ENCODE results near the gene RPS15. TPM values are rescaled to one million over a fixed set of nuclear protein-coding genes. Genes with fewer than 3 reads are reported as not detected.

Gene RPS15
- 1,536 and 1,542 TPM in 2 replicates for total RNA-seq

- peak; percentile 99 for DNase-seq
- no peaks in the 10 kb centered on the region for H3K9me3 Mint-ChIP-seq
- no peaks in the 10 kb centered on the region for H3K27me3 Mint-ChIP-seq
- H3K36me3 Mint-ChIP-seq (ENCODE audit: low read depth), result peaks cover 47% of the 10 kb centered on the region
- peaks cover 18% of the 10 kb centered on the region for H3K4me1 Mint-ChIP-seq
- peak within 1 kb of the TSS; percentile 100 for H3K27ac Mint-ChIP-seq
- intact Hi-C loops (cut with micrococcal nuclease), result loop anchor here (1.0 to 5.0 kb wide), 2 partner anchors 31 to 39 kb away; partner anchors contain the start of genes C19orf25 and DAZAP1
- peak within 1 kb of the TSS; percentile 93 for H3K4me3 Mint-ChIP-seq
Observed at GRCh38 chr19:1438035-1438932, at the start of gene RPS15. RPS15 (plus strand) TSS chr19:1438396; CDS start chr19:1438426, 30 bp downstream.

DNA sequence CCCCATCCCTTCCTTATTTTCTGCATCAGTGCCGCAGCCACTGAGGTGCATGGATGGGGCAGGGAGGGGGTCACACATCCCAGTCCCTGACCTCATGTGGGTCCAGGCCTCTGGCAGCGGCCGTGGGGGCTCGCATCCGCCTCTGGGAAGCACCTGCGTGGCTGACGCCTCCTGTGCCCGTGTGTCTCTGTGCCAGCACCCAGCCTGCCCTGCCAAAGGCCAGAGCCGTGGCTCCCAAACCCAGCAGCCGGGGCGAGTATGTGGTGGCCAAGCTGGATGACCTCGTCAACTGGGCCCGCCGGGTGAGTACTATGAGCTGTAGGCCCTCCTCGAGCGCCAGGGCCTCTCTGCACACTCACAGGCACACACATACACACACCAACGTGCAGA is 49.6 kb upstream of the RPS15 start:
- H3K9me3 Mint-ChIP-seq, result no peaks in the 10 kb centered on the region
- H3K36me3 Mint-ChIP-seq (ENCODE audit: low read depth), result peaks cover 29% of the 10 kb centered on the region
- peaks cover under 1% of the 10 kb centered on the region for H3K27me3 Mint-ChIP-seq
- intact Hi-C loops (cut with micrococcal nuclease), result no loop called here
- no peak overlapping the region for H3K4me3 Mint-ChIP-seq
- no peak for DNase-seq
- H3K4me1 Mint-ChIP-seq, result peaks cover 7% of the 10 kb centered on the region
- no peak overlapping the region for H3K27ac Mint-ChIP-seq

- H3K4me3 Mint-ChIP-seq, result no peak overlapping the region
- no peak overlapping the region for H3K27ac Mint-ChIP-seq
- peaks cover 7% of the 10 kb centered on the region for H3K4me1 Mint-ChIP-seq
- H3K9me3 Mint-ChIP-seq, result no peaks in the 10 kb centered on the region
- no peaks in the 10 kb centered on the region for H3K27me3 Mint-ChIP-seq
- no peak for DNase-seq
- peaks cover 29% of the 10 kb centered on the region for H3K36me3 Mint-ChIP-seq (ENCODE audit: low read depth)
- intact Hi-C loops (cut with micrococcal nuclease), result no loop called here
Observed at GRCh38 chr19:1389033-1389940, 48.9 kb upstream of the RPS15 start.

DNA sequence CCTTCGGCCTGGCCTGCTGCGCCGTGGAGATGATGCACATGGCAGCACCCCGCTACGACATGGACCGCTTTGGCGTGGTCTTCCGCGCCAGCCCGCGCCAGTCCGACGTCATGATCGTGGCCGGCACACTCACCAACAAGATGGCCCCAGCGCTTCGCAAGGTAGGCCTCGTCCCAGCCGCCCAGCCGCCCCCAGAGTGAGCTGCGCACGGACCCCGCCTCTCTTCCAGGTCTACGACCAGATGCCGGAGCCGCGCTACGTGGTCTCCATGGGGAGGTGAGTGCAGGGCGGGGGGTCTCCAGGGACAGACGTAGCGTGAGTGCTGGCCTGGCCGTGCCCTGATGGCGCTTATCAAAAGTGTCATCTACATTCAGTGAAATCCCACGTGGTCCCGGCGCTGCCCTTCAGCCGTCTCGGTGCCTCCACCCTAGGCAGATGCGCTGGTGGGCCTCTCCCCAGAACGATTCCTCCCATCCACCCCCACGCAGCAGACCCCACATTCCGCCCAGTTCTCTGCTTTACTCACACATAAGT is 47.2 kb upstream of the RPS15 start:
- DNase-seq, result no peak
- intact Hi-C loops (cut with micrococcal nuclease), result no loop called here
- H3K27me3 Mint-ChIP-seq, result no peaks in the 10 kb centered on the region
- H3K27ac Mint-ChIP-seq, result no peak overlapping the region
- H3K9me3 Mint-ChIP-seq, result no peaks in the 10 kb centered on the region
- no peak overlapping the region for H3K4me3 Mint-ChIP-seq
- H3K4me1 Mint-ChIP-seq, result peaks cover 2% of the 10 kb centered on the region
- peaks cover 29% of the 10 kb centered on the region for H3K36me3 Mint-ChIP-seq (ENCODE audit: low read depth)

DNA sequence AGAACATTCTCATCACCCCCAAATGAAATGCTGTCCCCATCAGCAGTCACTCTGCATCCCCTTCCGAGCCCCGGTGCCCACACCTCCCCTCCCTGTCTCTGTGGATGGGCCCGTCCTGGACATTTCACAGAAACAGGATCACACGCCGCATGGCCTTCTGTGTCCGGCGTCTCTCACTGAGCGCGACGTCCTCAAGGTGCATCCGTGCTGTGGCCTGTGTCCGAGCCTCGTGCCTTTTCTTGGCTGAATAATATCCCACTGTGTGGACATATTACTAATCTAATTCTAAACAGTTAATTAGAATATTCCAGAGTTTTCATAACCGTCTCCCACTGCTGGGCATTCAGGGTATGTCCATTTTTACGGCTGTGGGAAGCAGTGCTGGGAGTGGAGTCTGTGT is 45.8 kb upstream of the RPS15 start:
- Mint-ChIP-seq H3K36me3 (ENCODE audit: low read depth) (peaks cover 28% of the 10 kb centered on the region), H3K4me1 (peaks cover 3% of the 10 kb centered on the region), H3K27me3 (no peaks in the 10 kb centered on the region), H3K9me3 (no peaks in the 10 kb centered on the region), H3K27ac (no peak overlapping the region), H3K4me3 (no peak overlapping the region)
- no peak for DNase-seq
- intact Hi-C loops (cut with micrococcal nuclease), result no loop called here

DNA sequence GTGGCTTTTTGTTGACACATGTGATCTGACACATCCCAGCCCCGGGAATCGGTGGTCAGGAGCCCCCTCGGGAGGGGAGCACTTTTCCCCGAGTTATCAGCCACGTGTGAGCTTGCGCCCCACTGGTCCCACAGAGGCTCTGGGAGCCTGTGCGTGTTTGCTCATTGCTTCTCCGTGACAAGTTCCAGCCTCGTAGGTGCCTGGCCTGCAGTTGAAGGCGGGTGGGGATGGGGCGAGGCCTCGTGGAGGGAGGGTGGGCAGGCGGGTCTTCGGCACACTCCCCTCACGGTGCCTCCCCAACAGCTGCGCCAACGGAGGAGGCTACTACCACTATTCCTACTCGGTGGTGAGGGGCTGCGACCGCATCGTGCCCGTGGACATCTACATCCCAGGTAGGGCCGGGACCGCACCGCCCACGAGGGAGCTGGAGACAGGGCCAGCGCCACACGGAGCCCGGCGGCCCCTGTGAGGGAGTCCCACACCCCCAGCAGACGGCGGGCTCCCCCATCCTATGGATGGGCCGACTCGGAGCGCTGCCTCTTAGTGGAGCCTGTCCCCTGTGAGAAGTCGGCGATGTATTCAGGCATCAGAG is 45.2 kb upstream of the RPS15 start:
- Mint-ChIP-seq H3K4me1 (peaks cover 3% of the 10 kb centered on the region), H3K36me3 (ENCODE audit: low read depth) (peaks cover 28% of the 10 kb centered on the region), H3K4me3 (no peak overlapping the region), H3K27ac (no peak overlapping the region), H3K9me3 (no peaks in the 10 kb centered on the region), H3K27me3 (no peaks in the 10 kb centered on the region)
- intact Hi-C loops (cut with micrococcal nuclease), result no loop called here
- DNase-seq, result no peak

DNA sequence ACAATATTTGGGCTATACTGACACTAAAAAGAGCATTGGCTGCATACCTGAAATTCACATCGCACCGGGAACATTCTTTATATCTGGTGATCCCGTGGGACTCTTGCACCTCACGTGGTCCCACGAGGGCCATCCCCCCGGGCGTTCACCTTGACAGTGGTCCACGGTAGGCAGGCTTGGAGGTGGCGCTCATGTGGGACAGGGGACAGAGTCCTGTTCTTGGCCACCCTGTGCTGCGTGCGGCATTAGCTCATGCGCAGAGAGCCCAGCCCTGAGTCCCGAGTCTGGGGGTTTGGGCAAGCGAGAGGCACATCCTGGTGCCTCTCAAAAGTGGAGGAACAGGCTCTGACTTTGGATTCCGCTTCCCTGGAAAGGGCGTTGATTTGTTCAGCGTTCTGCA is 44.4 kb upstream of the RPS15 start:
- Mint-ChIP-seq H3K4me3 (no peak overlapping the region), H3K9me3 (no peaks in the 10 kb centered on the region), H3K27ac (no peak overlapping the region), H3K27me3 (no peaks in the 10 kb centered on the region), H3K36me3 (ENCODE audit: low read depth) (peaks cover 26% of the 10 kb centered on the region), H3K4me1 (peaks cover 5% of the 10 kb centered on the region)
- DNase-seq, result no peak
- intact Hi-C loops (cut with micrococcal nuclease), result no loop called here

DNA sequence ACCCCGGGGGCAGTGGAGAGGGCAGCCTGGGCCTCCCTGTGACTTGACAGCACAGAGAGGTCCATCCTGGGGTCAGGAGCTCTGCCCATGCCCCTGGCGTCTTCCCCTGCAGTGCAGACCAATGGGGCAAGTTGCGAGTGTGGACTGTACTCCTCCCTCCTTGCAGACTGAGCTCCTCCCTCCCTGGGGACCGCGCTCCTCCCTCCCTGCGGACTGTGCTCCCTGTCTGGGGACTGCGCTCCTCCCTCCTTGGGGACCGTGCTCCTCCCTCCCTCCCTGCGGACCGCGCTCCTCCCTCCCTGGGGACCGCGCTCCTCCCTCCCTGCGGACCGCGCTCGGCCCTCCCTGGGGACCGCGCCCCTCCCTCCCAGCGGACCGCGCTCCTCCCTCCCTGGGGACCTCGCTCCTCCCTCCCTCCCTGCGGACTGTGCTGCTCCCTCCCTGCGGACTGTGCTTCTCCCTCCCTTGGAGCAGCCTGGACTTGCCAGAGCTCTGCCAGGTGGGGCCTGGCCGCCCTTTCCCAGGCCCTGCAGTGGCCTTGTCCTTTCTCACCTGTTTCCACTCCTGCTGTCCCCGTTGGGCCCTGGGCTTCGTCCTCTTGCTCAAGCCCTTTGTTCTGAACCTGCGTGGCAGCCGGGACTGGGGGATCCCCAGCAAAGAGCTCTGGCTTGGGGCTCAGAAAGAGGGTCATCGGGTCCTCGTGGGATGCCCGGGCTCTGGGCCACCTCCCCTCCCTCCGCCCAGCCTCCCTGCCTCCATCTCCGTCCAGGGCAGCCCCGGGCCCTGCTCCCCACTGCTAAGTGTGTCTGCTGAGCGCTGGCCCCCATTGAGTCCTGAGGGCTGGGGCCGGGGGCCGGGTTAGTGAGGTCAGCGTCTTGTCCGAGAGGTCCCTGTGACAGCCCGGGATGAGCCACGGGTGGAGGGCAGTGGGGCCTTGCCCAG is 43.7 kb upstream of the RPS15 start:
- no peaks in the 10 kb centered on the region for H3K9me3 Mint-ChIP-seq
- H3K4me3 Mint-ChIP-seq, result no peak overlapping the region
- peaks cover 5% of the 10 kb centered on the region for H3K4me1 Mint-ChIP-seq
- no peak for DNase-seq
- peaks cover 19% of the 10 kb centered on the region for H3K36me3 Mint-ChIP-seq (ENCODE audit: low read depth)
- intact Hi-C loops (cut with micrococcal nuclease), result no loop called here
- no peak overlapping the region for H3K27ac Mint-ChIP-seq
- no peaks in the 10 kb centered on the region for H3K27me3 Mint-ChIP-seq

GRCh38 chr19:1395194-1396018 is 42.8 kb upstream of the RPS15 start:
- Mint-ChIP-seq H3K27me3 (no peaks in the 10 kb centered on the region), H3K27ac (no peak overlapping the region), H3K4me3 (no peak overlapping the region), H3K9me3 (no peaks in the 10 kb centered on the region), H3K4me1 (peaks cover 5% of the 10 kb centered on the region), H3K36me3 (ENCODE audit: low read depth) (peaks cover 12% of the 10 kb centered on the region)
- DNase-seq, result no peak
- intact Hi-C loops (cut with micrococcal nuclease), result no loop called here

DNA sequence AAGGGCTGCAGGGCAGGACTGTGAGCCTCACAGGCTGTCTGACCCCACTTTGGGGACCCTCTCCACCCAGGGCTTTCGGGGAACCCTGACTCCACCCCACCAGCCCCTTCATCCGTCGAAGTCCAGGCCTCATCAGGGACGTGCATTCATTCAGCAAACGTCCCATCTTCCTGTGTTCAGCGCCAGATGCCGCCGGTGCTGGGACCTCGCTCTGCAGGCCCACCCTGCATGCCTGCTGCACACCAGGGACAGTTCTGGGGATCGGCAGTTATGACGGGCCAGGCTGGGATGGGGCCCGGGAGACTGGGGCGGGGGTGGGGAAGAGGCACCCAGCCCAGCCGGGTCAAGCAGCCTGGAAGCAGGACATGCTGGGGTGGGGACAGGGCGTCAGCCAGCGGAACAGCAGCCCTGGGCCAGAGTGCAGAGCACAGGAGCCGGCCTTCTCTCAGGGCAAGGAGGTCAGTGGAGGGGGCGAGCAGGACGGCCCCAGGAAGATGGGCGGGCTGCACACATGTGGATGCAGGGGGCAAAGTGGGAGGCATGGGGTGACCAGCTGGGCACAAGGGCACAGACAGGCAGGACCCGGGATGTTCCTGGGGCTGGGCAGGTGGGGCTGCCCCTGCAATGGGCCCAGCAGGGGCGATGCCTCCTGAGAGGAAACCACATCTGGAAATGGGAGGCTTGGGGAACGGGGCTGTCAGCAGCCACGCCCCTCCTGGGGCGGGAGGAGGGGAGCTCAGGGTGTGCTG is 42.0 kb upstream of the RPS15 start:
- Mint-ChIP-seq H3K36me3 (ENCODE audit: low read depth) (peaks cover 8% of the 10 kb centered on the region), H3K27me3 (no peaks in the 10 kb centered on the region), H3K4me3 (no peak overlapping the region), H3K27ac (no peak overlapping the region), H3K9me3 (no peaks in the 10 kb centered on the region), H3K4me1 (peaks cover 5% of the 10 kb centered on the region)
- intact Hi-C loops (cut with micrococcal nuclease), result no loop called here
- no peak for DNase-seq

DNA sequence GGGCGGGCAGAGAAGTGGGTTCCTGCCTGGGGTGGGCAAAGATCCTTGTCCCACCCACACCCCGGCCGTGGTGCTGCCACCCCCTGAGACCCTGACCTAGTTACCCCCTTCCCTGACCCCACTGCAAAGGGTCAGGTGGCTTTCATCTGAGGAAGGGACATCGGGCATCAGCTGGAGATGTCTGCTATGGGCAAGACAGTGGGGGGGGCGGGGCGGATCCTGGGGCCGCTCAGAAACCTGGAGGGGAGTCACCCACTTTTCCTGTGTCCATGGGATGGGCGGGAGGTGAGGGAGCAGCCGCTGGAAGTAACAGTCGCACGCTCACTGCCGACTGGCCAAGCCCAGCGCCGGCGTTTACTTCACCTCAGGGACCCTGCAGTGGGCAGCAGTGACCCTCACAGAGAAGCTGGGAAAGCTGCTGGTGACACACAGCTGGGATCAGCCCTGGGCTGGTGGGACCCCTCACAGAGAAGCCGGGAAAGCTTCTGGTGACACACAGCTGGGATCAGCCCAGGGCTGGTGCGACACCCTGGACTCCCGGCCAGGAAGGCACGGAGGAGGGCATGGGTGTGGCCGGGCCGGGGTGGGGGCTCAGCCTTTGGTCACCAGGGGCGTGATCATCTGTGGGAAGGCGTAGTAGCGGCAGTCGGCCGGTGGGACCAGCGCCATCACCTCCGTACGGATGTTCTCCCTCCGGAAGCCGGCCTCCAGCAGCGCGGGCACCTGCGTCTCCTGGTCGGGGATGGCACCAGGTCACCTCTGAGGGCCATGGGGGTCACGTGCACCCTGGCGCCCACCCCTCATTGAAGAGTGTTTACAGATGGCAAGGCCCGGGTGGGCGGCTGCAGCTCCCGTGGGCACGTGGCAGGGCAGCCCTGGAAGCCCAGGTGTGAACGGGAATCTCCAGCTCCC is 41.2 kb upstream of the RPS15 start:
- Mint-ChIP-seq H3K9me3 (no peaks in the 10 kb centered on the region), H3K4me3 (no peak overlapping the region), H3K4me1 (peaks cover 5% of the 10 kb centered on the region), H3K36me3 (ENCODE audit: low read depth) (peaks cover 6% of the 10 kb centered on the region), H3K27me3 (no peaks in the 10 kb centered on the region), H3K27ac (no peak overlapping the region)
- DNase-seq, result no peak
- intact Hi-C loops (cut with micrococcal nuclease), result no loop called here

Measured in activated CD4-positive, alpha-beta T cell treated with anti-CD3 and anti-CD28 coated beads, Interleukin-2, amount 10 ng/mL, durations not matched to agents 24 days and 14 days (primary cell).